ENCODE measurements around the gene GABRB2.
"Not testable (repeated sequence)": the region's sequence is repeated elsewhere in the genome, so short reads cannot be mapped to it uniquely, and the experiment has no call there.

GABRB2 gene

GRCh38 chr5:161385027-161385426 lies 161.5 kb downstream of the GABRB2 start:
- no peak for DNase-seq

- no peak for DNase-seq
Measured at GRCh38 chr5:161382685-161383084, 163.8 kb downstream of the GABRB2 start.

GRCh38 chr5:161380486-161380885 lies 166.0 kb downstream of the GABRB2 start:
- DNase-seq, result no peak

GRCh38 chr5:161378701-161379100 lies 167.8 kb downstream of the GABRB2 start:
- DNase-seq, result no peak

GRCh38 chr5:161376034-161376433 lies 170.5 kb downstream of the GABRB2 start:
- DNase-seq, result no peak

- no peak for DNase-seq
Measured at GRCh38 chr5:161373345-161373707, 173.2 kb downstream of the GABRB2 start.

GRCh38 chr5:161372682-161373344 lies 173.7 kb downstream of the GABRB2 start:
- DNase-seq, result no peak

- no peak for DNase-seq
Measured at GRCh38 chr5:161369022-161369421, 177.5 kb downstream of the GABRB2 start.

GRCh38 chr5:161358446-161358845 lies 188.1 kb downstream of the GABRB2 start:
- DNase-seq, result no peak

- no peak for DNase-seq
Measured at GRCh38 chr5:161344234-161344633, 202.3 kb downstream of the GABRB2 start.

- no peak for DNase-seq
Measured at GRCh38 chr5:161342886-161343285, 203.6 kb downstream of the GABRB2 start.

GRCh38 chr5:161340012-161340411 lies 206.5 kb downstream of the GABRB2 start:
- no peak for DNase-seq

GRCh38 chr5:161333194-161333880 lies 213.2 kb downstream of the GABRB2 start:
- DNase-seq, result no peak

- DNase-seq, result no peak
Measured at GRCh38 chr5:161332343-161332742, 214.2 kb downstream of the GABRB2 start.

GRCh38 chr5:161314033-161314432 lies 232.5 kb downstream of the GABRB2 start:
- DNase-seq, result no peak

GRCh38 chr5:161312882-161313281 lies 233.6 kb downstream of the GABRB2 start:
- no peak for DNase-seq

GRCh38 chr5:161311965-161312364 lies 234.6 kb downstream of the GABRB2 start:
- DNase-seq, result no peak

GRCh38 chr5:161311146-161311708 lies 235.3 kb downstream of the GABRB2 start:
- no peak for DNase-seq

- DNase-seq, result no peak
Measured at GRCh38 chr5:161306351-161306995, 240.1 kb downstream of the GABRB2 start.

GRCh38 chr5:161305601-161306000 lies 240.9 kb downstream of the GABRB2 start:
- no peak for DNase-seq

GRCh38 chr5:161302559-161302958 lies 244.0 kb downstream of the GABRB2 start:
- DNase-seq, result no peak

- no peak for DNase-seq
Measured at GRCh38 chr5:161301586-161301985, 244.9 kb downstream of the GABRB2 start.

- no peak for DNase-seq
Measured at GRCh38 chr5:161299053-161299452, 247.5 kb downstream of the GABRB2 start.

GRCh38 chr5:161297388-161297787 lies 249.1 kb downstream of the GABRB2 start:
- DNase-seq, result not testable (repeated sequence)
